Lower leg skin (tissue), 3 donors: ENCODE measurements around the gene RYR2.

ENCODE experiments used
- POLR2A ChIP-seq, 2 donors: fragments of 450-650 bp; IDR thresholded peaks; one replicate each; pipeline ENCODE4 v1.6.1; 2016 to 2017; ENCODE audit warnings: antibody characterized with exemption in 2 of 2, mild to moderate bottlenecking in 1 of 2, moderate library complexity in 1 of 2
- TF ChIP-seq, protein P1 (sequence below), 3 donors: fragments of 450-650 bp; IDR thresholded peaks; one replicate each; pipeline ENCODE4 v1.5.1; 2016; ENCODE audit warnings: antibody characterized with exemption in 3 of 3, mild to moderate bottlenecking in 3 of 3, moderate library complexity in 2 of 3

DNA sequence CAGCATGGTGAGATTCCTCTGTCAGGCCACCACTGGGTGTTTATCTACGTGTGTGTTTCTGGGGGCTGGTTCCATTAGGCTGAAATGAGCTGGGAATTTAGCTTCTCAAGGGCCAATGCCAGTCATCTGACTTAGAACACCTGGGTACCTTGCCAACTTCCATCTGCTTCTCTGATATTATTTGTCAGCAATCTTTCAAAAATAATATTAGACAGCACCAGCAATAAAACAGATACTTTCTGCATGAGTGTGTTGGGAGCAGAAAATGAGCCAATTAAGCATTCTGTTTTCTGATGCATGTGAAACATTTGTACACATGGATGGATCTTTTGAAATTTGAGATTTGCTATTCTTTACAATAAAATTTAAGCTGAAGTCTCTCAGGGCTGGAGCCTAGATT, 124.1 kb downstream of the RYR2 start:
- TF ChIP-seq POLR2A (IDR thresholded peaks at IDR 0.05) = no peak
- TF ChIP-seq, protein P1, sequence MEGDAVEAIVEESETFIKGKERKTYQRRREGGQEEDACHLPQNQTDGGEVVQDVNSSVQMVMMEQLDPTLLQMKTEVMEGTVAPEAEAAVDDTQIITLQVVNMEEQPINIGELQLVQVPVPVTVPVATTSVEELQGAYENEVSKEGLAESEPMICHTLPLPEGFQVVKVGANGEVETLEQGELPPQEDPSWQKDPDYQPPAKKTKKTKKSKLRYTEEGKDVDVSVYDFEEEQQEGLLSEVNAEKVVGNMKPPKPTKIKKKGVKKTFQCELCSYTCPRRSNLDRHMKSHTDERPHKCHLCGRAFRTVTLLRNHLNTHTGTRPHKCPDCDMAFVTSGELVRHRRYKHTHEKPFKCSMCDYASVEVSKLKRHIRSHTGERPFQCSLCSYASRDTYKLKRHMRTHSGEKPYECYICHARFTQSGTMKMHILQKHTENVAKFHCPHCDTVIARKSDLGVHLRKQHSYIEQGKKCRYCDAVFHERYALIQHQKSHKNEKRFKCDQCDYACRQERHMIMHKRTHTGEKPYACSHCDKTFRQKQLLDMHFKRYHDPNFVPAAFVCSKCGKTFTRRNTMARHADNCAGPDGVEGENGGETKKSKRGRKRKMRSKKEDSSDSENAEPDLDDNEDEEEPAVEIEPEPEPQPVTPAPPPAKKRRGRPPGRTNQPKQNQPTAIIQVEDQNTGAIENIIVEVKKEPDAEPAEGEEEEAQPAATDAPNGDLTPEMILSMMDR (IDR thresholded peaks at IDR 0.05) = no peak
